Adipocyte (in vitro differentiated cells): ENCODE data around the gene ADCY6.
A peak's percentile ranks its signal among the peaks of the same experiment; 100 is the strongest.

ENCODE experiments used
- DNase-seq: peaks from one replicate; pipeline ENCODE4 v3.0.0-alpha.2; 2015; ENCODE audit warnings: low read depth
- H3K27me3 ChIP-seq: replicated peaks from 2 replicates; pipeline ENCODE4 v1.7.0; 2013; ENCODE audit warnings: mild to moderate bottlenecking, low read length, moderate library complexity; ENCODE audit not compliant: control insufficient read depth, insufficient read depth
- H3K36me3 ChIP-seq: 2 replicates; pipeline ENCODE4 v1.7.0; 2013; ENCODE audit warnings: low read length, mild to moderate bottlenecking, moderate library complexity; ENCODE audit not compliant: control insufficient read depth, insufficient read depth, severe bottlenecking
- H3K4me1 ChIP-seq: 2 replicates; pipeline ENCODE4 v1.7.0; 2013; ENCODE audit warnings: mild to moderate bottlenecking, low read length, moderate library complexity; ENCODE audit not compliant: control insufficient read depth, insufficient read depth
- H3K4me3 ChIP-seq: 2 replicates; pipeline ENCODE4 v1.7.0; 2013; ENCODE audit warnings: mild to moderate bottlenecking, low read length, moderate library complexity
- H3K9ac ChIP-seq: 2 replicates; pipeline ENCODE4 v1.7.0; 2013; ENCODE audit warnings: mild to moderate bottlenecking, low read length, moderate library complexity
- H3K9me3 ChIP-seq: 2 replicates; pipeline ENCODE4 v1.7.0; 2013; ENCODE audit warnings: mild to moderate bottlenecking, low read length, moderate library complexity; ENCODE audit not compliant: control insufficient read depth

ADCY6 gene

DNA sequence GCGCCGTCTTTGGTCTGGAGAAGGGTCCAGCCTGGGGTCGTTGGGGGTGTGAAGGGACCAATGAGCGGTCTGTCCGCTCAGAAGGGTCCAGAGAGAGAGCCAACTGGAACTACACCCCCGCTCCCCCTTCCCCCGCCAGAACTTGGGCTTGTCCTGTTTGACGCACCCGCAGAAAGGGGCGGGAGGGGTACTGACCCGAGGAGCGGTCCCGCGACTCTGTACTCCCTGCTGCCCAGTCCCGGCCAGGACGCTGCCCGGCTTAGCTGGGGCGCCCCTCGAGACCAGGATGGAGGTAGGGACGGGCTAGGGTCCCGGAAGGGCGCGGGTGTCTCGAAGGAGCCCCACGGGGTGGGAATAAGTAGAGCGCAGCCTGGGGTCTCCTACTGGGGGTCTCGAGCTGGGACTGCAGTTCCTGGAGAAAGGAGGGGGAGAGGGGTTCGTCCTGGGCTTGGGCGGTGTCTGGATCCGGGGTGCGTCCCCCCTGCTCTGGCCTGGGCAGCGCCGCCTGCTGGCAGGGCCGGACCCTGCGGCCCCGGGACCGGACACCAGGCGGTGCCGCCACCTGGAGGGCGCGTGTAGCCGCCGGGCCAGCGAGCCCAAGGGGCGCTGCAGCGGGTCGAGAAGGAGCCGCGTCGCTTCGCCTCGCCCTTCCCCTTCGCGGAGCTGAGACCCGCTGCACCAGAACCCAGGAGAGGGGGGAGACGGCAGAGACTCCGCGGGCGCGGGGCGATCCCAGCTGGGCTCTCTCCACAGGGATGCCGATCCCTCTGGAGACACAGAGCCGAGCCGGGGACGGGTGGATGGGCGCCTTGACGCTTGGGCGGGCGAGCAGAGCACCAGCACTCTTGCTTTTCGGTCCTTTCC lies 25.6 kb upstream of the ADCY6 start:
- H3K27me3 ChIP-seq: no peaks in the 10 kb centered on the region
- H3K9ac ChIP-seq: peak overlapping the region; percentile 94
- H3K4me1 ChIP-seq: peaks cover 46% of the 10 kb centered on the region
- DNase-seq: peak; percentile 95
- H3K9me3 ChIP-seq: no peaks in the 10 kb centered on the region
- no peaks in the 10 kb centered on the region for H3K36me3 ChIP-seq
- H3K4me3 ChIP-seq: peak overlapping the region; percentile 91

GRCh38 chr12:48813465-48814261 lies 24.8 kb upstream of the ADCY6 start:
- H3K9ac ChIP-seq: peak overlapping the region; percentile 94
- peak; percentile 56 for DNase-seq
- H3K4me3 ChIP-seq: peak overlapping the region; percentile 91
- no peaks in the 10 kb centered on the region for H3K36me3 ChIP-seq
- H3K4me1 ChIP-seq: peaks cover 46% of the 10 kb centered on the region
- no peaks in the 10 kb centered on the region for H3K27me3 ChIP-seq
- no peaks in the 10 kb centered on the region for H3K9me3 ChIP-seq

DNA sequence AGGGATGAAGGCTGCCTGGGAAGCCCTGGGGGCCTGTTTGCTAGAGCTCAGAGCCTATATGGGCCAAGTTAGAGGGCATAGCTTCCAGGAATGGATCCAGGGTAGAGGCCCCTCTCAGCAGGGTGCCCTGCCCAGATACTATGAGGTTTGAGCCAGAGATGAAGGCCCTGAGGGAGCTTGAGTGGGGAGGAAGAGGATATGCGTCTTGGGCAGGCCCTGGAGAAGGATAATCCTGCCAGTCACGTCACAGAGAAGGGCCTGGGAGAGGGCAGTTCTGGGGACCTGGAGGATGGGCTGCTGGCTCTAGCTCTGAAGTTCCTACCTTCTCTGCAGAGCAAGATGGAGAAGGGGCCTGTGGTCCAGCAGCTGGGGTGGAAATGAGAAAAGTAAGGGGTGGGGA lies 23.5 kb upstream of the ADCY6 start:
- no peaks in the 10 kb centered on the region for H3K27me3 ChIP-seq
- peaks cover 39% of the 10 kb centered on the region for H3K4me1 ChIP-seq
- DNase-seq: peak; percentile 59
- no peak overlapping the region for H3K4me3 ChIP-seq
- peak overlapping the region; percentile 17 for H3K9ac ChIP-seq
- no peaks in the 10 kb centered on the region for H3K36me3 ChIP-seq
- no peaks in the 10 kb centered on the region for H3K9me3 ChIP-seq

GRCh38 chr12:48811437-48812090 lies 22.7 kb upstream of the ADCY6 start:
- DNase-seq: peak; percentile 17
- Histone ChIP-seq H3K9me3 (no peaks in the 10 kb centered on the region), H3K36me3 (no peaks in the 10 kb centered on the region), H3K27me3 (no peaks in the 10 kb centered on the region), H3K4me1 (peaks cover 39% of the 10 kb centered on the region), H3K9ac (peak overlapping the region; percentile 17), H3K4me3 (no peak overlapping the region)

- peaks cover 33% of the 10 kb centered on the region for H3K4me1 ChIP-seq
- peak overlapping the region; percentile 17 for H3K9ac ChIP-seq
- DNase-seq: peak; percentile 83
- H3K4me3 ChIP-seq: no peak overlapping the region
- H3K27me3 ChIP-seq: no peaks in the 10 kb centered on the region
- no peaks in the 10 kb centered on the region for H3K9me3 ChIP-seq
- no peaks in the 10 kb centered on the region for H3K36me3 ChIP-seq
These were observed 22.1 kb upstream of the ADCY6 start for GRCh38 chr12:48810903-48811431.

DNA sequence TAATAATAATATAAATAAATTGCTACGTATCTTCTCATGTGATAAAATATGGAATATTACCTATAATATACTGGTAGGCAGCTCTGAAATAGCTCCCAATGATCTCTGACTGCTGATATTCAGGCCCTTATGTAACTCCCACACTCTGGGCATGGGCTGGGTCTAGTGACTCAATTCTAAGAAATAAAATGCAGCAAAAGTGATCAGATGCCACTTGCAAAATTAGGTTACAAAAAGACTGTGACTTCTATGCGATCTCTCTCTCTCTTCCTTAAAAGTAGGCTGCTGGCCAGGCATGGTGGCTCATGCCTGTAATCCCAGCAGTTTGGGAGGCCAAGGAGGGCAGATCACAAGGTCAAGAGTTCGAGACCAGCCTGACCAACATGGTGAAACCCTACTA lies 19.1 kb upstream of the ADCY6 start:
- Histone ChIP-seq H3K9me3 (no peaks in the 10 kb centered on the region), H3K27me3 (no peaks in the 10 kb centered on the region), H3K4me3 (no peak overlapping the region), H3K9ac (no peak overlapping the region), H3K4me1 (peaks cover 23% of the 10 kb centered on the region), H3K36me3 (no peaks in the 10 kb centered on the region)
- no peak for DNase-seq

- Histone ChIP-seq H3K9ac (no peak overlapping the region), H3K9me3 (no peaks in the 10 kb centered on the region), H3K4me3 (no peak overlapping the region), H3K27me3 (no peaks in the 10 kb centered on the region), H3K4me1 (no peaks in the 10 kb centered on the region), H3K36me3 (no peaks in the 10 kb centered on the region)
- no peak for DNase-seq
These were observed 14.8 kb upstream of the ADCY6 start for GRCh38 chr12:48803675-48804074.

DNA sequence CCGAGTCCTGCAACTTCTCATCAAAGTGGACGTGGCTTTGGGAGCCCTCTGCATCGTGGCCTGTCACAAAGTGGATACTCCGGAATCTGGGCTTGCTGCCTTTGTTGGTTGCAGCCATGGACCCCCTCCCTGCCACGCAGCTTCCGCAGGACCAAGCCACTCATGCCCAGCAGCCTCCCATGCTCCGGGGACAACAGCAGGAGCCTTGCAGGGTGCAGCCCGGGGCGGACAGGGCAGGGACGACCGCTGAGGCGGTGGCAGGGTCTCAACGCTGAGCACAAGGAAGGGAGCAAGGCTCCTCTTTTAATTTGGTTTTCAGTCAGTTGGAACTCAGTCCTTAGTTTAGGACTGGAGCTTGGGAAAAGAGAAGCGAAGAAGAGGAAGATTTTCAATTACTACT lies 12.1 kb upstream of the ADCY6 start:
- Histone ChIP-seq H3K27me3 (no peaks in the 10 kb centered on the region), H3K9ac (no peak overlapping the region), H3K4me1 (no peaks in the 10 kb centered on the region), H3K9me3 (no peaks in the 10 kb centered on the region), H3K36me3 (no peaks in the 10 kb centered on the region), H3K4me3 (no peak overlapping the region)
- no peak for DNase-seq

- no peak for DNase-seq
- Histone ChIP-seq H3K36me3 (no peaks in the 10 kb centered on the region), H3K4me3 (no peak overlapping the region)
These were observed 11.6 kb upstream of the ADCY6 start for GRCh38 chr12:48800457-48800856.

GRCh38 chr12:48796976-48797375 lies 8.1 kb upstream of the ADCY6 start:
- Histone ChIP-seq H3K27me3 (no peaks in the 10 kb centered on the region), H3K9ac (no peak overlapping the region), H3K4me3 (no peak overlapping the region), H3K9me3 (no peaks in the 10 kb centered on the region), H3K4me1 (no peaks in the 10 kb centered on the region), H3K36me3 (no peaks in the 10 kb centered on the region)
- no peak for DNase-seq

More at GRCh38 chr12:48800457-48800856, 11.6 kb upstream of the ADCY6 start:
- no peaks in the 10 kb centered on the region for H3K4me1 ChIP-seq
- H3K27me3 ChIP-seq: no peaks in the 10 kb centered on the region
- no peak overlapping the region for H3K9ac ChIP-seq
- H3K9me3 ChIP-seq: no peaks in the 10 kb centered on the region
